GM12878 (cell line): Measurements from ENCODE around the gene CANX. TPM values are rescaled to one million over a fixed set of nuclear protein-coding genes. Genes with fewer than 3 reads are reported as not detected.

Experiments
- BCL11A ChIP-seq: IDR thresholded peaks from 2 replicates; pipeline ENCODE4 v1.6.1; 2011; ENCODE audit warnings: low read depth, low read length
- BMI1 ChIP-seq: fragments of 450-650 bp; IDR thresholded peaks from 2 replicates; pipeline ENCODE4 v1.6.1; 2016; ENCODE audit warnings: mild to moderate bottlenecking, moderate library complexity, borderline replicate concordance
- CEBPB ChIP-seq, 2 experiments: fragments of 150-350 bp in 1 of 2; IDR thresholded peaks; 2 replicates each; pipeline ENCODE4 v1.6.1; 2012 to 2014; ENCODE audit warnings: low read depth in 2 of 2, low read length in 2 of 2, borderline replicate concordance in 1 of 2, inconsistent platforms in 1 of 2
- CHD1 ChIP-seq: IDR thresholded peaks from 2 replicates; pipeline ENCODE4 v1.6.1; 2012; ENCODE audit warnings: low read depth, low read length, improper control_type of control experiment
- CHD4 ChIP-seq: fragments of 200-600 bp; sonication (generic); IDR thresholded peaks from 2 replicates; pipeline ENCODE4 v1.6.1; 2016; ENCODE audit warnings: mild to moderate bottlenecking
- CREM ChIP-seq: IDR thresholded peaks from 2 replicates; pipeline ENCODE4 v1.6.1; 2014; ENCODE audit warnings: antibody characterized with exemption, low read depth
- DPF2 ChIP-seq: fragments of 450-650 bp; IDR thresholded peaks from 2 replicates; pipeline ENCODE4 v1.6.1; 2017; ENCODE audit warnings: mild to moderate bottlenecking
- EED ChIP-seq: sonication (generic); IDR thresholded peaks from 2 replicates; pipeline ENCODE4 v1.6.1; 2016; ENCODE audit warnings: antibody characterized with exemption, low read depth
- GABPA ChIP-seq: IDR thresholded peaks from 2 replicates; pipeline ENCODE4 v1.6.1; 2014; ENCODE audit warnings: antibody characterized with exemption, low read depth, mild to moderate bottlenecking, inconsistent platforms
- GATAD2B ChIP-seq: fragments of 450-650 bp; conservative IDR thresholded peaks from 2 replicates; pipeline ENCODE4 v1.6.1; 2017; ENCODE audit warnings: low read depth, mild to moderate bottlenecking, moderate library complexity
- HDAC2 ChIP-seq: fragments of 200-600 bp; sonication (generic); IDR thresholded peaks from 2 replicates; pipeline ENCODE4 v1.6.1; 2017
- HDAC6 ChIP-seq: fragments of 200-600 bp; sonication (generic); IDR thresholded peaks from one replicate; pipeline ENCODE4 v1.8.0; 2017; ENCODE audit warnings: antibody characterized with exemption; ENCODE audit not compliant: unreplicated experiment
- IKZF2 ChIP-seq, 2 experiments: fragments of 450-650 bp; IDR thresholded peaks; 2 replicates each; pipeline ENCODE4 v1.6.1; 2017; ENCODE audit warnings: mild to moderate bottlenecking in 2 of 2, moderate library complexity in 2 of 2
- LARP7 ChIP-seq: fragments of 450-650 bp; IDR thresholded peaks from 2 replicates; pipeline ENCODE4 v1.6.1; 2017; ENCODE audit warnings: mild to moderate bottlenecking
- MEF2A ChIP-seq: IDR thresholded peaks from 2 replicates; pipeline ENCODE4 v1.6.1; 2011; ENCODE audit warnings: low read depth, mild to moderate bottlenecking, low read length, moderate library complexity; ENCODE audit not compliant: insufficient read depth
- MLLT1 ChIP-seq: fragments of 450-650 bp; IDR thresholded peaks from 2 replicates; pipeline ENCODE4 v1.6.1; 2016; ENCODE audit warnings: mild to moderate bottlenecking
- NFIC ChIP-seq: IDR thresholded peaks from 2 replicates; pipeline ENCODE4 v1.6.1; 2012; ENCODE audit warnings: low read depth, mild to moderate bottlenecking, inconsistent platforms, low read length, moderate library complexity
- NFXL1 ChIP-seq: fragments of 450-650 bp; IDR thresholded peaks from 2 replicates; pipeline ENCODE4 v1.6.1; 2017; ENCODE audit warnings: antibody characterized with exemption, mild to moderate bottlenecking, borderline replicate concordance
- NRF1 ChIP-seq: conservative IDR thresholded peaks from 2 replicates; pipeline ENCODE4 v1.6.1; 2011; ENCODE audit warnings: mild to moderate bottlenecking, low read depth, low read length, improper control_type of control experiment
- PAX5 ChIP-seq: IDR thresholded peaks from 2 replicates; pipeline ENCODE4 v1.6.1; 2011; ENCODE audit warnings: low read depth, low read length, borderline replicate concordance
- POU2F2 ChIP-seq: IDR thresholded peaks from 3 replicates; pipeline ENCODE4 v1.6.1; 2011; ENCODE audit warnings: low read depth, mild to moderate bottlenecking, low read length, borderline replicate concordance
- RUNX3 ChIP-seq: IDR thresholded peaks from 2 replicates; pipeline ENCODE4 v1.6.1; 2012; ENCODE audit warnings: low read length, inconsistent platforms
- SUPT20H ChIP-seq: IDR thresholded peaks from 2 replicates; pipeline ENCODE4 v1.6.1; 2011; ENCODE audit warnings: low read depth, mild to moderate bottlenecking, low read length, moderate library complexity, borderline replicate concordance; ENCODE audit not compliant: control insufficient read depth
- TARDBP ChIP-seq: IDR thresholded peaks from 2 replicates; pipeline ENCODE4 v1.6.1; 2016; ENCODE audit warnings: borderline replicate concordance
- TCF12 ChIP-seq: IDR thresholded peaks from 2 replicates; pipeline ENCODE4 v1.6.1; 2011; ENCODE audit warnings: low read depth, mild to moderate bottlenecking, low read length
- WRNIP1 ChIP-seq: IDR thresholded peaks from 2 replicates; pipeline ENCODE4 v1.6.1; 2011; ENCODE audit warnings: low read depth, low read length, improper control_type of control experiment, borderline replicate concordance
- YY1 ChIP-seq: IDR thresholded peaks from 2 replicates; pipeline ENCODE4 v1.6.1; 2011; ENCODE audit warnings: low read depth, mild to moderate bottlenecking, low read length
- ZNF207 ChIP-seq: fragments of 450-650 bp; IDR thresholded peaks from 2 replicates; pipeline ENCODE4 v1.6.1; 2014; ENCODE audit warnings: antibody characterized with exemption, mild to moderate bottlenecking, borderline replicate concordance
- polyA plus RNA-seq, 11 experiments: library from polyadenylated mRNA; depleted of rRNA in 4 of 11; unstranded in 6 of 11; stranded (reverse) in 5 of 11; fragments of >200 nt; fragmentation: Nextera tagmentation in 4 of 11; fragmentation: Illumina TruSeq in 1 of 11; extraction: Ambion mirVana in 4 of 11; extraction: Trizol in 1 of 11; gene quantifications; 1 replicate in 1 of 11; 2 replicates in 10 of 11; pipeline versions ENCODE4 v1.2.1 to v1.2.3, GENCODE V29; 2011 to 2016; ENCODE audit warnings: inconsistent platforms in 2 of 11, missing spikeins in 2 of 11, low read depth in 1 of 11
- total RNA-seq, 4 experiments: library from RNA; depleted of rRNA in 3 of 4; stranded (reverse); fragments of >200 nt in 3 of 4; fragmentation: Illumina TruSeq in 1 of 4; extraction: Trizol in 1 of 4; gene quantifications; 2 replicates each; pipeline versions ENCODE4 v1.2.1 to v1.2.3, GENCODE V29; 2013 to 2021
- TF ChIP-seq, protein P1 (sequence below): IDR thresholded peaks from 2 replicates; pipeline ENCODE4 v1.6.1; 2012; ENCODE audit warnings: low read depth, low read length, improper control_type of control experiment
- TF ChIP-seq, protein P2 (sequence below): IDR thresholded peaks from 2 replicates; pipeline ENCODE4 v1.6.1; 2011; ENCODE audit warnings: borderline replicate concordance, low read depth, mild to moderate bottlenecking, moderate library complexity, low read length; ENCODE audit not compliant: insufficient read depth, poor library complexity, severe bottlenecking

The CANX gene
- total and polyA plus RNA-seq, 10 of the 15 experiments (the other 5 are each of a cell fraction or from before 2014, with no cell fraction given) = 78.2 to 602 (median 412) TPM

DNA sequence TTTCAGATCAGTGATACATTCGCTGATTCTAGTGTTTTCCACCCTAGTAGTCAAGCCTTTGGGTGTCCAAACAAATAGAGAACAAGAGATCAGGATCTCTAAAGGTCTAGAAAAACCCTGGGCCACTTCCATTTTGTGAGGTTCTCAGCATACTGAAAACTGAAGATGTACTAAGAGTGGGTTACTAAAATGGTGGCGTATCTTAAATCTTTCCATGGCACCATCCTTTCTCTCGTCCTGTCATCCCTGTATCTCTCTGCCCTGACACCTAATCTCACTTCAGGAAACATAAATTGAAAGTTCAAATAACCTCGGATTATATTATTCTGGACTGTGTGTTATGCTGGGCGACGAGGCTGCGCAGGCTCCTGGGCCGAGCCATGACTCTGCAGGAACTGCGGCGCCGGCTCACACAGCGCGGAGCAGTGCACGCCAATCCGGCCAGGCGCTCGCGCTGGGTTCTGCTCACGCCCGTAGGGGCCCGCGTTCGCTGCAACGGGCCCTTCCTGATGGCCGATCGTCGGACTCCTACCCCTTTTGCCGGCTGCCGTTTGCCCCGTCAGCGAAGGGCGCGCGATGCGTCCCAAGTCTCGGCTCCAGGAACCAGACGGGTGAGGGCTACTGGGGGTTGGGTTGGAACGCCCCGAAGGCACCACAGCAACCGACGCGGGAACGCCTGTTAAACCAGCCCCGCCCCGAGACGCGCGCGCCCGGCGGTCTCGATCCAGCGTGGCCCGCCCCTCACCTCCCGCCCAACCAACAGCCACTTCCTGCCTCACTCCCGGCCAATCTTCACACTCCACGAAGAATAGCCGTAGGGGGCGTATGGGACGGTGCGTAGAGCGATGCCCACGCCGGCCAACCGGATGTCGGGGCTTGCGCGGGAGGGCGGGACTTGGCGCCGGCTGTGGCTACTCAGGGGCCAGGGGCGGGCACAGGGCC is 503 bp upstream of the CANX start (continued):
- TF ChIP-seq CEBPB (IDR thresholded peaks at IDR 0.05; ENCODE audit: borderline replicate concordance in 1 of 2, low read depth in 2 of 2, low read length in 2 of 2) = no peak
- peak; percentile 94; the same call in 1 of the 2 replicates for TF ChIP-seq ZNF207
- TF ChIP-seq CHD1 = peak; percentile 83; the same call in 1 of the 2 replicates
- no peak for TF ChIP-seq HDAC2
- no peak for TF ChIP-seq RUNX3
- no peak for TF ChIP-seq MEF2A
- 0 out of 4 replicates have a peak, but pooled peaks of 1 of the 2 experiments have one; percentile 5 for TF ChIP-seq IKZF2 (IDR thresholded peaks at IDR 0.05)
- TF ChIP-seq MLLT1 = no peak; the same call in 1 of the 2 replicates
- no peak for TF ChIP-seq CHD4
- TF ChIP-seq POU2F2 = peak; percentile 60; the same call in 1 of the 3 replicates
- TF ChIP-seq CREM = peak; percentile 69
- no peak for TF ChIP-seq BMI1
- peak; percentile 26 for TF ChIP-seq GATAD2B
- TF ChIP-seq PAX5 = no peak
- no peak for TF ChIP-seq WRNIP1
- TF ChIP-seq GABPA = no peak
- TF ChIP-seq EED = no peak
- TF ChIP-seq TCF12 = no peak; the same call in 1 of the 2 replicates
- TF ChIP-seq YY1 = peak; percentile 94
- no peak for TF ChIP-seq NRF1
- TF ChIP-seq HDAC6 = no peak
- no peak for TF ChIP-seq NFIC
- 0 out of 2 replicates have a peak, but pooled peaks have one; percentile 66 for TF ChIP-seq TARDBP
- peak; percentile 94 for TF ChIP-seq LARP7
- TF ChIP-seq, protein P1, sequence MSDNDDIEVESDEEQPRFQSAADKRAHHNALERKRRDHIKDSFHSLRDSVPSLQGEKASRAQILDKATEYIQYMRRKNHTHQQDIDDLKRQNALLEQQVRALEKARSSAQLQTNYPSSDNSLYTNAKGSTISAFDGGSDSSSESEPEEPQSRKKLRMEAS = peak; percentile 33; the same call in 1 of the 2 replicates
- TF ChIP-seq SUPT20H = no peak
- TF ChIP-seq NFXL1 = no peak
- TF ChIP-seq, protein P2, sequence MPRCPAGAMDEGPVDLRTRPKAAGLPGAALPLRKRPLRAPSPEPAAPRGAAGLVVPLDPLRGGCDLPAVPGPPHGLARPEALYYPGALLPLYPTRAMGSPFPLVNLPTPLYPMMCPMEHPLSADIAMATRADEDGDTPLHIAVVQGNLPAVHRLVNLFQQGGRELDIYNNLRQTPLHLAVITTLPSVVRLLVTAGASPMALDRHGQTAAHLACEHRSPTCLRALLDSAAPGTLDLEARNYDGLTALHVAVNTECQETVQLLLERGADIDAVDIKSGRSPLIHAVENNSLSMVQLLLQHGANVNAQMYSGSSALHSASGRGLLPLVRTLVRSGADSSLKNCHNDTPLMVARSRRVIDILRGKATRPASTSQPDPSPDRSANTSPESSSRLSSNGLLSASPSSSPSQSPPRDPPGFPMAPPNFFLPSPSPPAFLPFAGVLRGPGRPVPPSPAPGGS = no peak
- peak; percentile 99 for TF ChIP-seq DPF2
- TF ChIP-seq BCL11A = no peak
